ENCODE data around the gene MED19. TPM values are rescaled to one million over a fixed set of nuclear protein-coding genes. Genes with fewer than 3 reads are reported as not detected.

MED19 gene
- total RNA-seq, 1 donor from 2014 or later: 27.6 TPM

DNA sequence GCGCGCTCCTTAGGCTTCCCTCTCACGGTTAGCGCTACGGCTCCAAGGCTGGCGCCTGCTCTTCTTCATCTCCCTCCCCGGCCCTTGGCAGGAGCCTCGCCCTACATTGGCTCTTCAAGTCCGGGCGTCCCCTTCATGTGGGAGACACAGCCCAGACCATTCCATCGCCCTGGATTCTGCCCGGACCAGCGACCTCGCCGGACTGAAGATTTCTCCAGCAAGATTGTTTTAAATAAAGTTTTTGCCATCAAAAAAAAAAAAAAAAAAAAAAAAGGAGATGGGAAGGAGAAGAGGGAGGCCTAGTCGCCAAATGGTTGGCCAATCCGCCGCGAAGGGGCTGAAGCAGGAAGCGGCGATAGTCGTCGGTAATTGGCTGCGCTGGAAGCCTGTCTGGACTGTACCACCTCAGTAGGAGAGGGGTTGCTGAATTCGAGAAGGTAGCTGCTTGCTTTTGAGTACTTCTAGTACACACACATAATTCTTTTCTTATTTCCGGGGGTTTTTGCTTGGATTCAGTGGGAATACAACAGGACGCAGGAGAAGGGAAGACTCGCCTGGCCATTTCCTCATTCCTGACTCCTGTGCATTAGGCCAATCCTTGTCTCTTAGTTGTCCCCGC lies 44.8 kb downstream of the MED19 start:
- H3K27me3 ChIP-seq (ENCODE audit: control insufficient read depth, insufficient read depth, low read length): no peaks in the 10 kb centered on the region
- H3K4me3 ChIP-seq (ENCODE audit: low read depth, low read length): peak overlapping the region; percentile 90
- DNase-seq (ENCODE audit: low read depth): peak; percentile 96
- no peaks in the 10 kb centered on the region for H3K36me3 ChIP-seq (ENCODE audit: control insufficient read depth, insufficient read depth, low read length)
- TF ChIP-seq, protein P1, sequence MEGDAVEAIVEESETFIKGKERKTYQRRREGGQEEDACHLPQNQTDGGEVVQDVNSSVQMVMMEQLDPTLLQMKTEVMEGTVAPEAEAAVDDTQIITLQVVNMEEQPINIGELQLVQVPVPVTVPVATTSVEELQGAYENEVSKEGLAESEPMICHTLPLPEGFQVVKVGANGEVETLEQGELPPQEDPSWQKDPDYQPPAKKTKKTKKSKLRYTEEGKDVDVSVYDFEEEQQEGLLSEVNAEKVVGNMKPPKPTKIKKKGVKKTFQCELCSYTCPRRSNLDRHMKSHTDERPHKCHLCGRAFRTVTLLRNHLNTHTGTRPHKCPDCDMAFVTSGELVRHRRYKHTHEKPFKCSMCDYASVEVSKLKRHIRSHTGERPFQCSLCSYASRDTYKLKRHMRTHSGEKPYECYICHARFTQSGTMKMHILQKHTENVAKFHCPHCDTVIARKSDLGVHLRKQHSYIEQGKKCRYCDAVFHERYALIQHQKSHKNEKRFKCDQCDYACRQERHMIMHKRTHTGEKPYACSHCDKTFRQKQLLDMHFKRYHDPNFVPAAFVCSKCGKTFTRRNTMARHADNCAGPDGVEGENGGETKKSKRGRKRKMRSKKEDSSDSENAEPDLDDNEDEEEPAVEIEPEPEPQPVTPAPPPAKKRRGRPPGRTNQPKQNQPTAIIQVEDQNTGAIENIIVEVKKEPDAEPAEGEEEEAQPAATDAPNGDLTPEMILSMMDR (IDR thresholded peaks at IDR 0.05; ENCODE audit: insufficient read depth, low read length, poor library complexity, severe bottlenecking): no peak

- H3K4me3 ChIP-seq (ENCODE audit: low read depth, low read length): no peak overlapping the region
- H3K27me3 ChIP-seq (ENCODE audit: control insufficient read depth, insufficient read depth, low read length): no peaks in the 10 kb centered on the region
- DNase-seq (ENCODE audit: low read depth): no peak
- peaks cover 4% of the 10 kb centered on the region for H3K36me3 ChIP-seq (ENCODE audit: control insufficient read depth, insufficient read depth, low read length)
- TF ChIP-seq, protein P1 (IDR thresholded peaks at IDR 0.05; ENCODE audit: insufficient read depth, low read length, poor library complexity, severe bottlenecking): no peak
These were observed 48.0 kb downstream of the MED19 start for GRCh38 chr11:57663975-57664374.

- no peaks in the 10 kb centered on the region for H3K27me3 ChIP-seq (ENCODE audit: control insufficient read depth, insufficient read depth, low read length)
- TF ChIP-seq, protein P1 (IDR thresholded peaks at IDR 0.05; ENCODE audit: insufficient read depth, low read length, poor library complexity, severe bottlenecking): no peak
- H3K4me3 ChIP-seq (ENCODE audit: low read depth, low read length): no peak overlapping the region
- DNase-seq (ENCODE audit: low read depth): no peak
- H3K36me3 ChIP-seq (ENCODE audit: control insufficient read depth, insufficient read depth, low read length): peaks cover 4% of the 10 kb centered on the region
These were observed 49.1 kb downstream of the MED19 start for GRCh38 chr11:57662893-57663292.

GRCh38 chr11:57659669-57660068 lies 52.3 kb downstream of the MED19 start:
- TF ChIP-seq, protein P1 (IDR thresholded peaks at IDR 0.05; ENCODE audit: insufficient read depth, low read length, poor library complexity, severe bottlenecking): no peak
- H3K27me3 ChIP-seq (ENCODE audit: control insufficient read depth, insufficient read depth, low read length): no peaks in the 10 kb centered on the region
- DNase-seq (ENCODE audit: low read depth): no peak
- no peak overlapping the region for H3K4me3 ChIP-seq (ENCODE audit: low read depth, low read length)
- H3K36me3 ChIP-seq (ENCODE audit: control insufficient read depth, insufficient read depth, low read length): peaks cover 4% of the 10 kb centered on the region

- no peak for DNase-seq (ENCODE audit: low read depth)
- TF ChIP-seq, protein P1 (IDR thresholded peaks at IDR 0.05; ENCODE audit: insufficient read depth, low read length, poor library complexity, severe bottlenecking): no peak
- H3K36me3 ChIP-seq (ENCODE audit: control insufficient read depth, insufficient read depth, low read length): peaks cover 4% of the 10 kb centered on the region
- H3K27me3 ChIP-seq (ENCODE audit: control insufficient read depth, insufficient read depth, low read length): no peaks in the 10 kb centered on the region
- peak overlapping the region; percentile 67 for H3K4me3 ChIP-seq (ENCODE audit: low read depth, low read length)
These were observed 54.0 kb downstream of the MED19 start for GRCh38 chr11:57658023-57658361.
